ENCODE measurements around the gene LIN52. TPM values are rescaled to one million over a fixed set of nuclear protein-coding genes. Genes with fewer than 3 reads are reported as not detected.
A peak's percentile ranks its signal among the peaks of the same experiment; 100 is the strongest.

Gene LIN52
- total RNA-seq, 1 donor from 2014 or later = 25.7 TPM

DNA sequence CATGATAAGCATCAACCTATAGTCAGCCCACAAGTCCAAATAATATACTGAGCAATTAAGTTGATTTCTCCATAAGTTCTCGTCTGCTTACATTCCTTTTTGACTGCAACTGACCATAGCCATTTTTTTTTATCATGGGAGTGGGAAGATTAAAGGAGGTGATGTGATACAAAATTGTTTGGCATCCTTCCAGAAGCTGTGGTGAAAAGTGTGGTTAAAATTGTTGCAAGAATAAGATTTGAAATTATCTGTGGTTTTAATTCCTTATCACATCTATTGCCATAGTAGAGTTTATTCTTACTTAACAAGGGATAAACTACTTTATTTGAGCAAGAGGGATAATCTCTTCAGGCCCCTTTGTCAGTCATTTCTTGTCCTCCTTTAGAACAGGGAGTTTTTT is 50.7 kb downstream of the LIN52 start:
- Mint-ChIP-seq H3K4me1 (peaks cover 4% of the 10 kb centered on the region), H3K27ac (no peak overlapping the region), H3K4me3 (no peak overlapping the region), H3K27me3 (ENCODE audit: insufficient read depth, low read depth) (no peaks in the 10 kb centered on the region), H3K36me3 (no peaks in the 10 kb centered on the region), H3K9me3 (no peaks in the 10 kb centered on the region)
- no peak overlapping the region for H3K4me2 ChIP-seq
- no peaks in the 10 kb centered on the region for H3K79me2 ChIP-seq (ENCODE audit: low read depth)
- no peak overlapping the region for H2AFZ ChIP-seq (replicated peaks)
- H3K36me3 ChIP-seq = no peaks in the 10 kb centered on the region
- H3K9ac ChIP-seq = no peak overlapping the region
- no peak overlapping the region for H3K4me3 ChIP-seq
- DNase-seq (ENCODE audit: low spot score) = no peak
- peaks cover 8% of the 10 kb centered on the region for H4K20me1 ChIP-seq (ENCODE audit: low read depth)
- no peaks in the 10 kb centered on the region for H3K9me3 ChIP-seq (ENCODE audit: low read depth)
- peaks cover 21% of the 10 kb centered on the region for H3K4me1 ChIP-seq
- H3F3A ChIP-seq (ENCODE audit: low read depth) = peaks cover 9% of the 10 kb centered on the region
- H3K27ac ChIP-seq = no peak overlapping the region
- H3K27me3 ChIP-seq = no peaks in the 10 kb centered on the region
- TF ChIP-seq EZH2 (IDR thresholded peaks at IDR 0.05) (no peak), EZH2phosphoT487 (IDR thresholded peaks at IDR 0.05) (no peak)
- TF ChIP-seq, protein P1, sequence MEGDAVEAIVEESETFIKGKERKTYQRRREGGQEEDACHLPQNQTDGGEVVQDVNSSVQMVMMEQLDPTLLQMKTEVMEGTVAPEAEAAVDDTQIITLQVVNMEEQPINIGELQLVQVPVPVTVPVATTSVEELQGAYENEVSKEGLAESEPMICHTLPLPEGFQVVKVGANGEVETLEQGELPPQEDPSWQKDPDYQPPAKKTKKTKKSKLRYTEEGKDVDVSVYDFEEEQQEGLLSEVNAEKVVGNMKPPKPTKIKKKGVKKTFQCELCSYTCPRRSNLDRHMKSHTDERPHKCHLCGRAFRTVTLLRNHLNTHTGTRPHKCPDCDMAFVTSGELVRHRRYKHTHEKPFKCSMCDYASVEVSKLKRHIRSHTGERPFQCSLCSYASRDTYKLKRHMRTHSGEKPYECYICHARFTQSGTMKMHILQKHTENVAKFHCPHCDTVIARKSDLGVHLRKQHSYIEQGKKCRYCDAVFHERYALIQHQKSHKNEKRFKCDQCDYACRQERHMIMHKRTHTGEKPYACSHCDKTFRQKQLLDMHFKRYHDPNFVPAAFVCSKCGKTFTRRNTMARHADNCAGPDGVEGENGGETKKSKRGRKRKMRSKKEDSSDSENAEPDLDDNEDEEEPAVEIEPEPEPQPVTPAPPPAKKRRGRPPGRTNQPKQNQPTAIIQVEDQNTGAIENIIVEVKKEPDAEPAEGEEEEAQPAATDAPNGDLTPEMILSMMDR (IDR thresholded peaks at IDR 0.05) = no peak

DNA sequence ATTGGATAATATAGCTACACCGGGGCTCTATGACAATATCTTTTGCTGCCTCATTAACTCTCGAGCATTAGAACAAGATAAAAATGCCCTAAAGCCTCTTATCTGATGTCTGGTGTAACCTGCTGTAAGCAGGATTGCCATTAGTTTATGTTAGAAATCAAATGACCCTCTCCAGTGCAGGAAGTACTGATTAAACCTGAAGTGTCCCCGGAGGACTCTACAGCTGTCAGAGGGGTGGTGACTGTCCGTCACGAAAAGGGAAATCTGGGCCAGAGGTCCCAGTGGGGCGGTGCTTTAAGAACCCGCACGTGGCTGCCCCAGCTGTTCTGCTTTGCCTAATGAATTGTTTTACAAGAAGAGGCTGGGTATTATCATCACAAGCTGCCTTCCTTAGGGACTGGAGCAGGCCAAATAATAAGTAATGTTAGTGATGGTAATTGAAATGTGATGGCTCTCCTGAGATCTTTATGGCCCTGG is 55.7 kb downstream of the LIN52 start:
- Mint-ChIP-seq H3K36me3 (no peaks in the 10 kb centered on the region), H3K4me1 (peaks cover 17% of the 10 kb centered on the region), H3K4me3 (no peak overlapping the region), H3K27ac (no peak overlapping the region), H3K9me3 (no peaks in the 10 kb centered on the region), H3K27me3 (ENCODE audit: insufficient read depth, low read depth) (no peaks in the 10 kb centered on the region)
- Histone ChIP-seq H3K27ac (no peak overlapping the region), H3K4me2 (peak overlapping the region; percentile 28), H3K9me3 (ENCODE audit: low read depth) (no peaks in the 10 kb centered on the region), H3K4me3 (no peak overlapping the region), H2AFZ (replicated peaks) (no peak overlapping the region), H4K20me1 (ENCODE audit: low read depth) (peaks cover 8% of the 10 kb centered on the region), H3K27me3 (no peaks in the 10 kb centered on the region), H3K36me3 (no peaks in the 10 kb centered on the region), H3K9ac (no peak overlapping the region), H3F3A (ENCODE audit: low read depth) (peaks cover 4% of the 10 kb centered on the region), H3K4me1 (peaks cover 25% of the 10 kb centered on the region), H3K79me2 (ENCODE audit: low read depth) (no peaks in the 10 kb centered on the region)
- TF ChIP-seq, protein P1 (IDR thresholded peaks at IDR 0.05) = no peak
- TF ChIP-seq EZH2phosphoT487 (IDR thresholded peaks at IDR 0.05) = no peak
- TF ChIP-seq EZH2 (IDR thresholded peaks at IDR 0.05) = no peak
- DNase-seq (ENCODE audit: low spot score) = peak; percentile 49

DNA sequence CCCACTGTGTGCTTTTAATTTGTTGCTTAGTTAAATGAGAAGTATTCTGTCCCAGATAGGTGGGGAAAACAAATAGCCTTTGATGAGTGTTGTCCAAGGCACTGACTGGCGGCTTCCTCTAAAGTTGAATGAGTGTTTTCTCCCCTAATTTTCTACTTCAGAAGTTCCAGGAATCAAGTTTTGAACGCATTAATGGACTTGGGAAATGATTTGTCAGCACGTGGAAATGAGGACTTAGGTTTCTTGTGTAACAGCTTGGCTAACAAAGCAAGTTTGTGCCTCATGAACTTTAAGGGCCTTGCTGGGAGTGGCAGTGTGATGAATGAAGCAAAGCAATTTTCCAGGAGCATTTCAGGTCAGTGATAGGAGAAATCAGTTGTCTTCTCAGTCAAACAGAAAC is 56.9 kb downstream of the LIN52 start:
- Histone ChIP-seq H3K9ac (peak overlapping the region; percentile 4), H3K27me3 (no peaks in the 10 kb centered on the region), H3K36me3 (no peaks in the 10 kb centered on the region), H3K4me2 (no peak overlapping the region), H3F3A (ENCODE audit: low read depth) (peaks cover 4% of the 10 kb centered on the region), H3K27ac (no peak overlapping the region), H3K4me1 (peaks cover 19% of the 10 kb centered on the region), H3K79me2 (ENCODE audit: low read depth) (no peaks in the 10 kb centered on the region), H3K4me3 (no peak overlapping the region), H3K9me3 (ENCODE audit: low read depth) (no peaks in the 10 kb centered on the region), H4K20me1 (ENCODE audit: low read depth) (peaks cover 11% of the 10 kb centered on the region), H2AFZ (replicated peaks) (no peak overlapping the region)
- H3K9me3 Mint-ChIP-seq = no peaks in the 10 kb centered on the region
- no peaks in the 10 kb centered on the region for H3K27me3 Mint-ChIP-seq (ENCODE audit: insufficient read depth, low read depth)
- DNase-seq (ENCODE audit: low spot score) = no peak
- peaks cover 17% of the 10 kb centered on the region for H3K4me1 Mint-ChIP-seq
- H3K27ac Mint-ChIP-seq = no peak overlapping the region
- TF ChIP-seq, protein P1 (IDR thresholded peaks at IDR 0.05) = no peak
- no peak for TF ChIP-seq EZH2phosphoT487 (IDR thresholded peaks at IDR 0.05)
- TF ChIP-seq EZH2 (IDR thresholded peaks at IDR 0.05) = no peak
- H3K4me3 Mint-ChIP-seq = no peak overlapping the region
- no peaks in the 10 kb centered on the region for H3K36me3 Mint-ChIP-seq

All from neural progenitor cell (in vitro differentiated cells).